Superior temporal gyrus (tissue), 1 donor: Measurements from ENCODE around the gene PACSIN2.
A peak's percentile ranks its signal among the peaks of the same experiment; 100 is the strongest.
"Not testable (repeated sequence)": the region's sequence is repeated elsewhere in the genome, so short reads cannot be mapped to it uniquely, and the experiment has no call there.

Experiments used
- DNase-seq: peaks from one replicate; pipeline ENCODE4 v3.0.0-alpha.2; 2016; ENCODE audit errors: extremely low spot score

The PACSIN2 gene

DNA sequence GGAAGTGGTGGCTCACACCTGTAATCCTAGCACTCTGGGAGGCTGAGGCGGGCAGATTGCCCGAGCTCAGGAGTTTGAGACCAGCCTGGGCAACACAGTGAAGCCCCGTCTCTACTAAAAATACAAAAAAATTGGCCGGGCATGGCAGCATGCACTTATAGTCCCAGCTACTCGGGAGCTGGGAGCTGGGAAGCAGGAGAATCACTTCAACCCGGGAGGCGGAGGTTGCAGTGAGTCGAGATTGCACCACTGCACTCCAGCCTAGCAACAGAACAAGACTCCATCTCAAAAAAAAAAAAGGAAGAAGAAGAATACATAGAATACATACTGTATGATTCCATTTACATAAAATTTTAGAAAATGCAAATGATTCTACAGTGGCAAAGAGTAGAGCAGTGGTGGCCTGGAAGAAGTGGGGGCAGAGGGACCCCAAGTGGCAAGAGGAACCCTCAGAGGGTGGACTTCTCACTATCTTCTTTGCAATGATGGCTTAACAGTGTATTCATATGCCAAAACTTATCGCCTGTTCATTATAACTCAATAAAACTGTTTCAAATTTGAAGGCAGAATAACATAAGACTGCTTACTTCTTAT is 22.0 kb downstream of the PACSIN2 start:
- no peak for DNase-seq

DNA sequence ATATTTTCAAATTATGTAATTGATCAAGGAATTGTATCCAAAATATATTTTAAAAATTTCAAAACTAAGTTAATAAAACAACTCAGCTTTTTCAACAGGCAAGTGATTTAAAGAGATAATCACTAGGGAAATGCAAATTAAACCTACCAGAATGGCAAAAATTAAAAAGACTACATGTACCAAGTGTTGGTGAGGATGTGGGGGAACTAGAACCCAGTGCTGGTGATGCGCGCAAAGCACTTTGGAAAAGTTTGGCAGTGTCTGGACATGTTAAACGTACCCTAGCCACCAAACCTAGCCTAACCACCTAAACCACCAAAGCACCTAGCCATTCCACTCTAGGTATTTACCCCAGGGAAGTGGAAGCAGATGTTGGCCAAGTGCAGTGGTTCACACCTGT is 22.9 kb downstream of the PACSIN2 start:
- no peak for DNase-seq

DNA sequence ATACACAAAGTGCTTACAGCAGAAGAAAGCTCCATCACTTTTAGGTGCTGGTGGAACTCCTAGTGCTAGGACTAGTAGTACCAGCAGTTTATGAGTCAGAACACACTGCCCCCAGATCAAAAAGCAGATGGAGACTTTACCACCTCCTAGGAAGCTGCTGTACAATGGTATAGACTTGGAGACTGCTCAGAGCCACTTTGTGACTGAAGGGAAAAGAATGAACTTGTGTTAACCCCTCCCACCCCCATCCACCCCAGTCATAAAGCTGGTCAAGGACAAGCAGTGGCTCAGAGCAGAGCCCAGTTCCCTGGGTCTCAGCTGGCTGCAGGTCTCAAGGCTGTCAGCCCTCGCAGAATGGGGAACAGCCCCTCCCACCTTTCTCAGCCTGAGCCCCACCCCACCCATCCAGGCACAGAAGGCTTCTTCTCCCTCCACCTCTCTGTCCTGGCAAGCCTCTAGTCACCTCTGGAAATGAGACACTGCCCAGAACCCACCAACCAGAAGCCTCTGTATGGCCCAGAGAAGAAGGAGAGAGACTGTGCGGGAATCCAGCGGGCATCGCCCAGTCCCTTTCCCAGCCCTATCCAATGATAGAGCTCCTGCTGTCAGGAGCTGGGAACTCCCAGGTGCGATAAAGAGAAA is 23.8 kb downstream of the PACSIN2 start:
- peak; percentile 39 for DNase-seq

DNA sequence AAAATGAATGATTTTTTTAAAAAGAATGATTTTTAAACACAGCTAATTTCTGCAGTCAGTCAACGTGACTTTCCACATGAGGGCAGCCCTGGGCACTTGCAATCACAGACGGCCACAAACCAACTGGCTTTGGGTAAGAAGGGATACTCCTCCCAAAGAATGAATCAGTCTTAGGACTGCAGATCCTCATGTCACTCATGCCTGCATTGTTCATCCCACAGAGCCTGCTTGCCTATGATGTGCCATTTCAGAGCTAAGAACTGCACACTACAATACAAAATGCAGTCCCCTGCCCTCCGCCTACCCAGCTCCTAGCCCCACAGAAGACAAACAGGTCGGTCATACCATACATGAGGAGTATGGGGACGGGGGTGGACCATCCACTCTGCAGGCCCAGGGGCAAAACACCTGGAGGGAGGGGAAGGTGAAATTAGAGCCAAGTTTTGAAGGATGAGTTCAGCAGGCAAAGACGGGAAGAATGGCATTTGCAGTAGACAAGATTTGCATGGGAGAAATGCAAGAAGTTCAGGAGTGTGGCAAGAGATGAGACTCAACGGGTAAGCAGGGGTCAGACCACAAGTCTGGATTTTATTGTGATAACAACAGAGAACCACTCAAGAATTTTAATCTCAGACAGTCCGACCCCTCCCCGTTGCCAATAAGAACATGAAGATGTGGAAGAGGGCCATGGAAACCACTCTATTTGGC is 24.7 kb downstream of the PACSIN2 start:
- no peak for DNase-seq

DNA sequence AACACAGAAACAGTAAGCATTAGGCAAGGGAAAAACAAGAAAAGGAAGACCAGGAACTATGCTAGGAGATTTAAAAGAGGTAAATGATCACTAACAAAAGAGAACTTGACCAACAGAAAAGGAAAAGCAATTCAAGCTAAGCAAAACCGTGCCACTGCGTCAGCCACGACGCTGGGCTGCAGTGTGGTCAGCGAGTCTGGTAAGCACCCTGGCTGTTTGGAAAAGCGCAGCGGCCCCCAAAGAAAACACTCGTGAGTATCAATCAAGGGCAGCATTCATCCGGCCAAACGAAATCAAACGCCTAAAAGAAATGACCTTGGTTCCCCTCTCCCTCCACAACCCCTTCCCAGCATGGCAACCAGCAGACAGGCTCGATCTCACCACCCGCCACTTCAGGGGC is 28.8 kb downstream of the PACSIN2 start:
- DNase-seq = no peak

DNA sequence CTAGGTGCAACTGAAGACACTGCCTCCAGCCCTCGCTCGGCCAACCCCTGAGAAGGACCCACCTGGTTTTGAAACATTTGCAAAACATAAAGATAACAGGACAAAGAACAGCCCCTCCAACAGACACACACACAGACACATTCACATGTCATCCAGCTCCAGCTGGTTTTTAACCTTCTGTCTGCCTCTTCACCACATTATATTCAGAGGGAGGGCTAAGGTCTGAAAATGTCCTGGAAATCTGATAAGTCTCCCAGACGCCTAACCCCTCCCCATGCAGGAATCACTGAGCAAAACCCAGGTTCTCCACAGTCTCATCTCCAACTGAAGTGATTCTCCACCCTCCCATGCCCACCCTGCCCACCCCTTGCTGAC is 29.4 kb downstream of the PACSIN2 start:
- no peak for DNase-seq

DNA sequence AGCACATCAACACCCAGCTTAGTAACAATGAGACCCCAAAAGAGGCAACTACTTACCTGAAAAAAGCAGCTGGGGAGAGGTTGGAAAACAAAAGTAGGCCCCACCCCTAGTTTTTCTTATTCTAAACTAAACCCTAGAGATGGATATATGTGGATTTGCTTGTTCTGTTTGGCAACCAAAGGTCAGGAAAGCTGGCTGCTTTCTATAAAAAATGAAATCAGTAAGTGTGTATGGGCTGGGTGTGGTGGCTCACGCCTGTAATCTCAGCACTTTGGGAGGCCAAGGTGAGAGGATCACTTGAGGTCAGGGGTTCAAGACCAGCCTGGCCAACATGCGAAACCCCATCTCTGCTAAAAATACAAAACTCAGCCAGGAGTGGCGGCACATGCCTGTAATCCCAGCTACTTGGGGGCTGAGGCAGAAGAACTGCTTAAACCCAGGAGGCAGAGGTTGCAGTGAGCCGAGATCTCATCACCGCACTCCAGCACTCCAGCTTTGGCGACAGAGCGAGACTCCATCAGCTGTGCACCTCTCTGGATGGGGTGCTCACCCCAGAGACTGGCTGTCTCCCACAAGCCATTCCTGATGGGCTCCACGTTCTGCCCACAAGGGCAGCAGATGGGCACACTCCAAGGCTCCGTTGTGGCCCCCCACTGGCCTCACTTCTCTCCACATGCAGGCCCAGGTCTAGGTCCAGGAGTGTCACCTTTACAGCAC is 30.0 kb downstream of the PACSIN2 start:
- DNase-seq = no peak

DNA sequence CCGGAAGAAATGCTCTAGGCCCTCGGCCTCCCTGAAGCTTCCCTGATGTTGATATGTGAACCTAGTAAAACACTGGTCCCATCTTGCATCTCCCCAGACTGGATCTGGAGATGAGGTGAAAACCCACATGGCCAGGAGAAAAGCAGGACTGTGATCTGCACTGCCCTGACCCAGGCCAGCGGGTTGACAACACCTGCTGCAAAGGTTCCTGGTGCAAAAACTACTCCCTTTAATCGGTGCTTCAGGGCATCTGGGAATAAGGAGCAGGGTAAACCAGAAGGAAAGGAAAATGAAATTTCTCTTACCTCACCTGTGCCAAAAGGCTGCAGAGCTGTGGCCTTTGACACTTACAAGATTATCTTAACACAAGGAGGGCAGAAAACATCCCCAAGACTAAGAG is 30.6 kb downstream of the PACSIN2 start:
- no peak for DNase-seq

DNA sequence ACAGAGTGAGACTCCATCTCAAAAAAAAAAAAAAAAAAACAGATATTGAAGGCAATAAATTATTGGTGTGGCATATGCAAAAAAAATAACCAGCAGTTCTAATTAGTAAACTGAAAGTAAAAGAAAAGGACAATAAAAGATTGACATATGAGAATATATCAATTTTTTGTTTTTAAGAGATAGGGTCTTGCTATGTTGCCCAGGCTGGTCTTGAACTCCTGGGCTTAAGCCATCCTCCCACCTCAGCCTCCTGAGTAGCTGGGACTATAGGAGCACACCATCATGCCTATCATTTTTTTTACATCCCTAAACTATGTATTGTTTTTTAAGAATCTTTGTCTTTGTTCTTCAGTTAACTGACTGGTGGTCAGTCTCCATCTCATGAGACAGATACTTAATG is 31.5 kb downstream of the PACSIN2 start:
- no peak for DNase-seq

DNA sequence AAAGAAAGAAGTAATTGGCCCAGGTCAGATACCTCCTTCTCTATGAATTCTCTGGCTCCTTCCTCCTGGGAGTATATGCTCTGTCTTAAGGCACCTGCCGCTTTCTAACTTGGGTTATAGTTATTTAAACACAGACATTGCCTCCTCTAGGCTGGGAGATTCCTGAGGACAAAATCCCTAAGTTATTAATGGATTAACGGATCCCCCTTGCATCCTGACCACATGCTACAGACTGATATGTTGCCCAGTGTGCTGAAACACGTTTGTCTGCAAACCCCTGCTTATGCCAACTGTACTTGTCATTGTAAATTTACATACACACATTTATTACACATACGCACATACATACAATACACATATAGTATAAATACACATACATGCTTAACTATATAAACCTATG is 35.3 kb downstream of the PACSIN2 start:
- DNase-seq = no peak

DNA sequence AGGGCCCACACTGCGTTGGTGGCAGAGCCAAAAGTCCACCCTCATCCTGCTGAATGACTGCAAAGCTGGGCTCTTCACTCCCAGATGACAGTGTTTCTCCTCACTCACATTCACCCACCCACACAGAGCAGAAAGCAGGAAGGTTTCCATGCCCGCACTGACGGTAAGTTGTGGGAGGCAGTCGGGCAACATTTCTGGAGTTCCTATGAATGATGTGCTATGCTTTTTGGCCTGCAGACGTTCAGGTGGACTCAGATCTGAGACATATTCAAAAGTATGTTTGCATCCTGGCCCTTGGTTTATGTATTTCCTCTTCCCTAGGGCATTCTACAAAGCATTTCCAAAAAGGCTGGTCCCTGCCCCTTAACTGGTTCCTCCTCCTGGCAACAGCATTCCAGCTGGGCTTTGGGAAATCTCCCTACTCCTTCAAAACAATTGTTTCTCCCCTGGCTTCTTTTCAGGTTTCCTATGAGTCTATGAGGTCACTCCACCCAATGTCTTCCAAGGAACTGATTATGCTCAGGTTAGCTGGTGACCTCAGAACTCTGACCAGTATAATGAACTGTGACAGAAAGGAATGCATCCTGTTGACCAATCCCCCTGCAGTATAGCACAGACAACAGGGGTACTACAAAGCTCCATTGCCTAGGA is 36.4 kb downstream of the PACSIN2 start:
- peak; percentile 50 for DNase-seq

DNA sequence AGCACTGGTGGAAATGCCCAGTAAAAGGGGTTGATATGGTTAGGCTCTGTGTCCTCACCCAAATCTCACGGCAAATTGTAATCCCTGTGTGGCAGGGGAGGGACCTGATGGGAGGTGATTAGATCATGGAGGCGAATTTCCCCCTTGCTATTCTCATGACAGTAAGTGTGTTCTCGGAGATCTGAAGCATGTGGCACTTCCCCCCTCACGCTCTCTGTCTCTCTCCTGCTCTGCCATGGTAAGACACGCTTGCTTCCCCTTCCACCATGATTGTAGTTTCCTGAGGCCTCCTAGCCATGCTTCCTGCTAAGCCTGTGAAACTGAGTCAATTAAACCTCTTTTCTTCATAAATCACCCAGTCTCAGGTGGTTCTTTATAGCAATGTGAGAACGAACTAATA is 37.4 kb downstream of the PACSIN2 start:
- DNase-seq = no peak

DNA sequence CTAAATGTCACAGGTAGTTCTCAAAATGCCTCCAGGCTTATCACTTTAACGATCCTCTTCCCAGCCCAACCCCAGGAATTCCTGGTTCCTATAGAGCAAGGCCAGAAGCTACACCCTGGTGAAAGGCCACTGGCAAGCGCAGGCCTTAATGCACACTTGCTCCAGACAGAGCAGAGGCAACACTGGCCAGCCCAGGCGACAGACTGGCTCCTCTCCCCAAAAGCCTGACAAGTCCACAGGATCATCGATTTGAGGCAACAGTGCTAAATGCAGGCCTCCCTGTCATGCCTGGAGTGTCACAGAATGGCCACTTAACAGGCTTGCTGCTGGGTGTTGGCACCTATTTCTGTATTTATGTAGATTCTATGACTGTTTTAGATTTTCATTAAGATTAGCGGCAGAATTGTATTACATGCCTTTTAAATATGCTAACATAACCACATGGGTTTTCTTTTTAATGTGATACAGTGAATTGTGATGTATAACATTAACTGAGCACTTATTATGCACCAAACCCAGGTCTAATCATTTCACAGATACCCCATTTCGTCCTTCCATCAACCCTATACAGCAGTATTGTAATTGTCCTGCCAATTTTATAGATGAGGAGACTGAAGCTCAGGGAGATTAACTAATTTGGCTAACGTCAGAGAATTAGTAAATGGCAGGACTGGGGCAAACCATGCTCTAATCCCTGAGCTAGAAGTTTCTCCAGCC is 38.6 kb downstream of the PACSIN2 start:
- no peak for DNase-seq

DNA sequence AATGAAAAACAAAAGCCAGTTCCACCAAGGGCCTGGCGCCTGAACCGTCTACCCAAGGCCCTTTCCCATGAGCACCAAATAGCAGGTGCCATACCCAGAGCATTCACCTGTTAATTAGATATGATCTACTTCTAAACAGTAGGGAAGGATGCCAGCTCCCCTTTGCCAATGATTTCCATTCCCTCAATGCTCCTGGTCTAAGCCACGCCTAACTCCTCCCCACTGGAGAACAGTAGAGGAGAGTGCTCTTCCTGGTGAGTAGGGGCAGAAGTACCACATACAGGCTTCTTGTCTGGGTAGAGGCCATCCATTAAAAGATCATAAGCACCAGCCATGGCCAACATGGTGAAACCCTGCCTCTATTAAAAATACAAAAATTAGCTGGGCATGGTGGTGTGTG is 40.7 kb downstream of the PACSIN2 start:
- DNase-seq = no peak

DNA sequence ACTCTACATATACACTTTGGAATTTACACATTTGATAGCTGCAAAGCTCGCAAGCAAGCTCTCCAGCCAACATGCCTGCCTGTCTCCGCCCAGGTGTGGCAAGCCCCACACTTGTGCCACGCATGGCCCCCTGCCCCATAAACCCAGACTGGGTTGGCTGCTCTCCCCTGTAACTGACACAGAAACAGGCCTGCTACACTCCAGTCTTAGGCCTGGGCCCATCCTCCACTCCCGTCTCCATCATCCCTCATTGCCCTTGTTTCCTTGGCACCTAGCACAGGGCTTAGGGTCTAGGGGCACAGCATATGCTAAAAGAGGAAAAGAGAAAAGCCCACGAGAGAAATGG is 41.4 kb downstream of the PACSIN2 start:
- no peak for DNase-seq

DNA sequence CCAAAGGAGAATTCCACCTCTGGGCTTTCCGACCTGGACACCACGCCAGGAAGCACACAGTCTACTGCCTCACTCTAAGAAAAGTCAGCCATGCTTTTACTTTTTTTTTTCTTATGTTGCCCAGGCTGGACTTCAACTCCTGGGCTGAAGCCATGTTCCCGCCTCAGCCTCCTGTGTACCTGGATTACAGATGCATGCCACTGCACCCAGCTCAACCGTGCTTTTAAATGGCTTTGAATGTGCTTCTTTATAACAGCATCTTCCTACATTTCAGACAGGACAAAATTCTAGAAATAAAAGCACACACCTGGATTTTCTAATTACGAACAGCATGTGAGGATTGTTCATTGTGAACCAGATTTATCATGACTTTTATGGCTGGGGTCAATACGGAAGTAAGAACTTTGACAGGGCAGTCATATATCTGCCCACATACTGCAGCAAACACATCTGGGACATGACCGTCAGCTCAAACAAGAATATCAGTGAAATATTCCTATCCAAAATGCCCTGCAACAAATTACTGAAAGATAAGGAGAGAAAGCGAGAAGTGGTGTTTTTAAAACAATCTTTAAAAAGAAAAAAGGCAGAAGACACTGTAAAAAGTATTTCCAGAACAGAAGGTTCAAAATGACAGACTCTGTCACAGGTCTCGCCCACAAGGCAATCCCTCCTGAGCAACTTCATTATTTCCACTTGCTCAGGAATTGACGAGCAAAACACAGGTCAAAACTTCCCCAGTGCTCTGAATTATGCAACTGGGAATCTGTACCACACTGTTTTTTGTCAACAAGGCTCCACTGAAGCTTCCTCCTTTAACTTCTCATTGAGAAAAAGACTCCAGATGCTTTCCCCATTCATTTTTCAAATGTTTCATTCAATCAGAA is 42.1 kb downstream of the PACSIN2 start:
- peak; percentile 22 for DNase-seq

DNA sequence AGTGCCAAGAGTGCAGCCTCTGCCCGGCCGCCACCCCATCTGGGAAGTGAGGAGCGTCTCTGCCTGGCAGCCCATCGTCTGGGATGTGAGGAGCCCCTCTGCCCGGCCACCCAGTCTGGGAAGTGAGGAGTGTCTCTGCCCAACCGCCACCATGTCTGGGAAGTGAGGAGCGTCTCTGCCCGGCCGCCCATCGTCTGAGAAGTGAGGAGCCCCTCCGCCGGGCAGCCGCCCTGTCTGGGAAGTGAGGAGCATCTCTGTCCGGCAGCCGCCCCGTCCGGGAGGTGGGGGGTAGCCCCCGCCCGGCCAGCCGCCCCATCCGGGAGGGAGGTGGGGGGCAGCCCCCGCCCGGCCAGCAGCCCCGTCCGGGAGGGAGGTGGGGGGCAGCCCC is 43.5 kb downstream of the PACSIN2 start:
- DNase-seq = not testable (repeated sequence)

DNA sequence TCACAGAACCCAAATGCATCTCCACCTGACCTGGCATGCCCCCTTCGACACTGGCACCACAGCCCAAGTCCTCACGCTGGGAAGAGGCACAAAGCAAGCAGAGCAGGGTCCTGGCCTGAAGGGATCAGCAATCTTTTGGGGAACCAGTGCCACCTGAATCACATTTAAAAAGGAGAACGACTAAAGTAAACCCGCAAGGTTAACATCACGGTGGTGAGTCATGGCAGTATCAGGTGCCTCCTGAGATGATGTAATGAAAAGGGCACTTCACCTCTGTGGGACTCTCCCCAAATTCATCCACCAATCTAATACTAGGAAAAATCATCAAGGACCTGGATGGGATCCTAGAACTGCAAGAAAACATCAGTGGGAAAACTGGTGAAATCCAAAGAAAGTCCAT is 44.9 kb downstream of the PACSIN2 start:
- no peak for DNase-seq

DNA sequence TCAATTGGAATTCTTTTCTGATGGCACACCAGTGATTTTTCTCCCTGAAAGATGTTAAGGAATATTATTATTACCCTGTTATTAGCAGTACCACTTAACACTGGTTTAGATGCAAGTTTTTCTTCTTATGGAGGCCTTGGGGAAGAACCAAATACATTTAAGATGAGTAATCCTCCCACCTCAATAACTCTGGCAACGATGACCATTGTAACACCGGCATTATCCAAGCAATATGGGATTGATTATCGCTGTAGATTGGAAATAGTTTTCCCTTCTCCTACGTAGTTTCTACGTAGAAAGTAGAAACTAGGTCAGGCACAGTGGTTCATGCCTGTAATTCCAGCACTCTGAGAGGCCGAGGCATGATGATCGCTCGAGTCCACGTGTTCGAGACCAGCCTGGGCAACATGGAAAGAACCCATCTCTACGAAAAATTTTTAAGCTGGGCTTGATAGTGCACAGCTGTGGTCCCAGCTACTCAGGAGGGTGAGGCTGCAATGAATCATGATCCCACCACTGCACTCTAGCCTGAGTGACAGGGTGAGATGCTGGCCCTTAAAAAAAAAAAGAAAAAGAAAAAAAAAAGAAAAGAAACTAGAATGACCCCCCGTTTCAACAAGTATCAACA is 45.5 kb downstream of the PACSIN2 start:
- no peak for DNase-seq

DNA sequence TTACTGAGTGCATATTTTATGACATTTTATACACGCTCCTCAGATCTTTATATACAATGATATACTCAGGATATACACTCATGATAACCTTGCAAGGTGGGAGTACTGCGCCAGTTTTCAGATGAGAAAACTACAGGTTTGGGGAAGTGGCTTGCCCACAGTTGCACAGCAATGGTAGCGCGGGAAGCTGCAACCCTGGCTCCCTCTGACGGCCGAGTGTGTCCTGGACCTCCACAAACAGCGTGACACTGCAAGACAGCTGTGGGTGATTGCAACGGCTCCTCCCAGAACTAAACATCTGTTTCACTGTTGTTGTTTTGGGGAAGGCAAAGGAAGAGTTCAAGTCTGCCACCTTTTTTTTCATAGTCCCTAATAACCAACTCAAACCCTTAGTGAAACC is 47.0 kb downstream of the PACSIN2 start:
- DNase-seq = no peak
